Midbrain (tissue), 1 donor: ENCODE data around the gene CAMTA1.

Source experiments
- DNase-seq: peaks from one replicate; lab custom pipeline; 2025; lab: John Stamatoyannopoulos, UW

Gene CAMTA1

DNA sequence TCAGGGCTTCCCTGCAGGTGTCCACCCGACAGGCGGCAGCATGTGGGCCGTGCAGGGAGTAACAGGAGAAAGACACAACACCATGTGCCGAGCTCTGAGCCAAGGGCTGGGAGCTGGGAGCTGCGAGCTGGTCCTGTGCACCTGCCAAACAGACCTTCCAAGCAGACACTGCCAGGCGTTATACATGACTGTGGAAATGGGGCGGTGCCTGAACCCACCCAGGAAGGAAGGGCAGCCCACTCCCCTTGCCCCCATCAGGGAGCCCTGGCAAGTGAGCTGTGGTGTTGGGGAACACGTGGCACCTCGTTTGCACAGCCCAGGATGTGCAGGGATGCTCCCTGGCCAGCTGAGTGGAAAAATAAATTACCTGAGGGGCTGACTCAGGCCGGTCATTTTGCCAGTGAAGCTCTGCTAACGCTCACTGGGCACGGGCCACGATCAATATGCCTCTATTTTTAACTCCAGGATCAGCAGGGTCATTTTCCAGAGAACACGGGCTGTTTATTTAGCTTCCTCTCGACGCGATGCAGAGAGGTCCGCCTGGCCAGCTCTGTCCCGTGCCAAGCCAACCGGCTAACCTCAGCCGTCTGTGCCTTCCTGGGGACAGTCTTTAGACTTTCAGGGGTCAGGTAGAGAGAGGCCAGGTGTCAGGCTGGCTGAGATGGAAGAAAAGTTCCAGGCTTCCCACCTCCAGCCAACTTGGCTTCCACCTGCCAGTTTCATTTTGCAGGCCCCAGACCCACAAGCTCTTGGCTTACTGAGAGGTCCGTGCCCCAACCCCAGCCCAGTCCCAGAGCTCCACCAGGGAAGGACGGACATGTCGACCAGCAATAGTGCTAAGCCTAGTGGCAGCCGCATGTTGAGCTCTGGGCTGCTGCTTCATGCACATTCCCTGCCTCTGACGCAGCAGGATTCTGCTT, 789.1 kb downstream of the CAMTA1 start:
- no peak for DNase-seq

GRCh38 chr1:7575041-7575400, 789.8 kb downstream of the CAMTA1 start:
- no peak for DNase-seq

- DNase-seq: no peak
Measured at GRCh38 chr1:7576946-7577657, 791.8 kb downstream of the CAMTA1 start.

- DNase-seq: no peak
Measured at GRCh38 chr1:7578206-7578605, 793.0 kb downstream of the CAMTA1 start.

- no peak for DNase-seq
Measured at GRCh38 chr1:7579016-7579415, 793.8 kb downstream of the CAMTA1 start.

DNA sequence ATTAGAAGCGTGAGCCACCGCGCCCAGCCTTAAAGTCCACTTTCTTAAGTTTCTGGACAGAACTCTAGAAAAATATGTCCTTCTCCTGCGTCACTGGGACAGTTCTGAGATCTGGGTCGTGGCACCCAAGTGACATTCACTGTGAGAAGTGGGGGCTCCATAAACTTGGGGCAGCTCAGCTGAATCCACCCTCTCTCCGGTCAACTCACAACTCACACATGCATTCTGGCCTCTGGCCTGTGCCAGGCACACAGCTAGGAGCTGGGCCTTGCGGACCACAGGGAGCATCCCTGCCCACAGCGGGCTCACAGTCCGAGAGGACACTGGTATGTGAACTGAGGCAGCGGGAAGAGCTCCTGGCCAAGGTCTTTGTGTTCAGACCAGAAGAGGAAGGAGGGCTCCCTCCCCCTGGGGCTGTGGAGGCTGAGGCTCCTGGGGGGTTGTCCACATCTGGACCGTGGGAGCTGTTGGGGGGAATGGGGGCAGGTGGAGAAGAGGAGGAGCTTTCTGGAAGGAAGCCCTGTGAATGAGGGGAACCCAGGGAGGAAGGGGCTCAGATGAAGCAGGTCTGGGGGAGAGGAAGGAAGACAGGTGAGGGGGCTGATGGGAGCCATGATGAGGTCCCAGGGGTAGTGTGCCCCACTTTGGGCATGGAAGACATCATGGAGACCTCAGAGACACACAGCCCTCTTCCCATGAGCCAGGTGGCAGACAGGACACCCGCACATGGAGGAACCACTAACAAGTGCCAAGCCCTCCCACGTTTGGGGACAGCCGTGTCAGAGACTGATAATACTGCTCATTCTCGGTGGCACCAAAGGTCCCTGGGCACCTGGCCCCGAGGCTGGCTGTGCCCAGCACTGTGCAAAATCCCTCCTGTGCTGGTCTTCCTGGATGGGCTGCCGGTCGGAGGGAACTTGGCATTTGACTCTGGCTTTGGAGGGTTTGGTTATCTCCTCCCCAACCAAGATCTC, 794.9 kb downstream of the CAMTA1 start:
- no peak for DNase-seq

DNA sequence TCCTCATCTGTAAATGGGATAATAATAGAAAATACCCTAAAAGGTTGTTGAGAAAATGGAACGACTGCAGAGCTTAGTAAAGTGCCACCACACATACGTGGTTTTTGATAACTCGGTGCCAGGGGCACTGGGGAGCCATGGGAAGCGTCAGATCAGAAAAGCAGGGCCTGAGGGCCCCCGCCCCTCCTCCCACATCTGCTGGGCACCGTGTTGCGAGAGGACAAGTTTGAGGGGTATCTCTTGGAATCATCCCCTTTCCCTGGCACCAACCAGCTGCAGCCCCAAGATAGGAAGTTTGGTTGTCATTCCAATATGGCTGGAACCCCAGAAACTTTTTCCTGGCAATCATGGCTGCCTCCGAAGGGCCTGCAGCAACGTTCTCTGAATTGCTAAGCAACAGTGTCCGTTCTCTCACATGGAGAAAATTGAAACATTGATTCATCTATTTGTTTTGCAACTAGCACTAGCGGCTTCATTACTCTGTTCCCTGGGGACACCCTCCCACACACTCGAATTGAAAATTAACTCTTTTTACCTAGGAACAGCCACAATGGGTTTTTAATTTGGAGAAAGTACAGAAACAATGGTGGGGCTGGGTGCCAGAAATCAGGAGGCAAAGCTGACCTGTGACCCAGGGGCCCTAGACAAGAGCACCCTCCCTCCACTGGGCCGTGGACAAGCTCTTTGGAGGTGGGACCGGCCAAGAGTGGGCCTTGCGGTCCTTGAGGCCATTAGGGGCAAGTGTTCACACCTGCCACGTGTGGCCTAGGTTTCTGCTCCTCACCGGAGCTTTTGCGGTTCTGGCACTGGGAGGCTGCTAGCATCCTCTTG, 795.9 kb downstream of the CAMTA1 start:
- no peak for DNase-seq

GRCh38 chr1:7581754-7582459, 796.7 kb downstream of the CAMTA1 start:
- peak; percentile 6 for DNase-seq

GRCh38 chr1:7582460-7582972, 797.3 kb downstream of the CAMTA1 start:
- DNase-seq: no peak

DNA sequence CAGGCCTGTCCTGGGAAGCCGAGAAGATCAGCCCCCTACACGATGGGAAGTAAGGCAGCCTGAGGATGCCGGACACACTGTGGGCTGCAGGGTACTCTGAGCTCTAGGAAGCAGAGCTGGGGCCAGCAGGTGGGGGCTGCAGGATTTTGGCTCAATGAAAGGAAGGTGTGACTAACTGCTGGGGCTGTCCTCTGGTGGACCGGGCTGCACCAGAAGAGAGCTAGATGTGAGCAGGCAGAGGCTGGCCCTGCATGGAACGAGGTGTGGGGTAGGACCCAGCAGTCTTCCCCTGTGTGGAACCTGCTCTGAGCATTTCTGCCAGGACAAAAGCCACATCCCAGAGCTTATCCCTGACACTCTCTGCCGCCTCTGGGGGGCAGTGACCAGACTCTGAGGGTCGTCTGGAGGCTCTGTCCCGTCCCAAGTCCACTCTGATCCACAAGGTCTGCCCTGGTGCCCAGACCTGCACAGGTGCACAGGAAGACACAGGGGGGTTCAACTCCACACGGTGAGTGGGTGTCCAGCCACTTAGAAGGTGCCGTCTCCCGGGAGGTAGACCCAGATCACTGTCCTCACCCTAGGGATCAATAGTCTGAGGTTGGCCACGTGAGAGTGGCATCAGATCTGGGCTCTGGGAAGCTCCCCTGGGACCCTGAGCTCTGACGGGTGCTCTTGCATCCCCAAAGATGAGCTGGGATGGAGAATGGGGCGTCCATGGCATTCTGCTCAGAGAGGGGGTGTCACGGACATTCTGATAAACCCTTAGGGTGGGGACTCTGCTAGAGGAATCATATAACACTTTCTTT, 798.2 kb downstream of the CAMTA1 start:
- DNase-seq: no peak

GRCh38 chr1:7584157-7584556, 798.9 kb downstream of the CAMTA1 start:
- no peak for DNase-seq

GRCh38 chr1:7584643-7585042, 799.4 kb downstream of the CAMTA1 start:
- DNase-seq: no peak

GRCh38 chr1:7585216-7585907, 800.1 kb downstream of the CAMTA1 start:
- no peak for DNase-seq

DNA sequence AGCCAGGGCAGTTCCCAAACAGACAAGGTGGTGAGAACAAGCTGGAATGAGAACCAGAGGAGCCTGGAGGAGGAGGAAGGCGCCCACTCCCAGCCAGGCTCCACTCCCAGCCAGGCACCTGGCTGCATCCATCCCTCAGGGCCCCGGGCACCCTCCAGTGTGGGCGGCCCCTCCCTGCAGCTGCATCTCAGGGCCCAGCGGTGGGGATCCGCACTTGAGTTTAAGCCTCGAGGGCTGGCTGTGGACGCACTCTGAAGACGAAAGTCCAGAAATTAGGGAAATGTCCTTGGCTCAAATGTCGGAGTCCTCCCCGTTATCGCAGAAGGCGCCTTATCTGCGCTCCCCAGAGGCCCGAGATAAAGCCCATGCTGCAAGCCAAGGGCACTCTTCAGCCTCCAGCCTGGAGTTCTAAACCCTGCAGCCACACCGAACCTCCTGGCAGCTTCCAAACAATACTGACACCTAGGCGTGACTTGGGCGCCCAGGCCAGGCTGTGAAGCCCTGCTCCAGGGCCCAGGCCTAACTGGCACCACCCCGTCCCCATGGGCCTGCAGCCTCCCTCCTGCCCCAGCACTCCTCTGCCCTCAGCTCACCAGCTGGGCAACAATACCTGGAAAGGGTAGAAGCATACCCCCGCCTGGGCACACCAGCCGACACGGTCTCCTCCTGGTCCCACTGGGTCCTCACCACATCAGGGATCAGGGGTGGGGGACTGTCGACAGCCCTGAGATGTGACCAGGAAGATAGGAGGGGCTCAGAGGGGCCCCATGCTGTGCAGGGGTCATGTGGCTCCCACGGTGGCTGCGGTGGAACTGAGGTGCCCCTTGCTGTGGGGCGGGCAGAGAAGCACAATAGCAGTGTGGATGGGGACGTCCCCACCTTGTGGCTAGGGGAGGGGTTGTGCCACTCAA, 801.0 kb downstream of the CAMTA1 start:
- DNase-seq: no peak

DNA sequence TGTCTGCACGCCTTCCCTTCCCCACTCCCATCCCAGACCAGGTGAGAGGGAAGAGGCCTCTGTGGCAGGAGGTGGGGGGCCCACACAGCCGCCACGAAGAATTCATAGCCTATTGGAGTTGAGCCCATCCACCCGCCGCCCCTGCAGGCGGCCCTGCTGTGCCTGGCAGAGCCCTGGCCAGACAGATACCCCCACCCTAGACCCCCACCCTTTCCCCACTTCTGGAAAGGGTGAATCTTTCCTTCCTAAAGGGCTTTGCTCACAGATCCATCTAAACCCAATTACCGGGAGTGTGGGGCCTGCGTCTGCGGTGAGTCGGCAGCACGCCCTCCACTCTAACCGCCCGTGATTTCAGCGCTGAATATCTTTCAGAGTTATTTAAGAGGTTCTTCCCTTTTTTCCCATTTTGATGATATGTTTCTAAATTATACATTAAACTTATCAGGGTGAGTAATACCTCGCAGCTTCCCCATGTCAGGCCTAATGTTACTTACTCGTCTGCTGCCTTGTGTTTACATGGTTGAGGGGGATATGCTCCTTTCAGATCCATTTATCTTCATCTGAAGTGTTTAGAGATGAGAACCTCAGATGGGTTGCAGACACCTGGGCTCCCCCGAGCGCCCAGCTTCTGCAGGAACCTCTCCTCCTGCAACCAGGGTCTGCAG, 802.0 kb downstream of the CAMTA1 start:
- no peak for DNase-seq

GRCh38 chr1:7587773-7588456, 802.7 kb downstream of the CAMTA1 start:
- DNase-seq: no peak

DNA sequence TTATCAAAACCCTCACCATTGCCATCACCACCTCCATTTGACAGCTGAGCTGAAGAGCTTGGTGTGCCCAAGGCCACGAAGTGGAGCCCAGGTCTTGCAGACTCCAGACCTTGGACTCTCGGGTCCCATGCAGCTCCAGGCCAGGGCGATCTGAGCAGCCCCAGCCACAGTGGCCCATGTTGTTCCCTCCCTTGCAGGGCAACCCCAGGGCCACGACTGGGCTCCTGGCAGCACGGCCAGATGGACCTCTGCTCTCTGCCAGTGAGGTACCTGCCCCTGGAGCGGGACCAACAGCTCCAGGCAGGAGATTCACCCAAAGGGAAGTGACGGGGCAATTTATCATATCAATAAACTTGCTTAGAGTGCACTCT, 803.2 kb downstream of the CAMTA1 start:
- DNase-seq: no peak
